SK-N-MC (cell line): ENCODE data around the gene PIM3.

Experiments used
- EZH2 ChIP-seq: fragments of 200-600 bp; sonication (generic); IDR thresholded peaks from one replicate; pipeline ENCODE4 v1.6.1; 2017; ENCODE audit warnings: antibody characterized with exemption
- FOXP2 ChIP-seq: optimal IDR thresholded peaks from 2 replicates; pipeline ENCODE3; 2011; ENCODE audit warnings: mild to moderate bottlenecking, moderate library complexity; ENCODE audit not compliant: insufficient read depth; ENCODE audit errors: extremely low read length, control extremely low read depth
- POLR2AphosphoS5 ChIP-seq: IDR thresholded peaks from 2 replicates; pipeline ENCODE4 v1.6.1; 2012; ENCODE audit warnings: mild to moderate bottlenecking, low read depth, low read length, borderline replicate concordance

GRCh38 chr22:49915610-49916009, 45.0 kb upstream of the PIM3 start:
- TF ChIP-seq EZH2 (no peak), POLR2AphosphoS5 (no peak), FOXP2 (no peak)
